ENCODE data around the gene CNGB1. TPM values are rescaled to one million over a fixed set of nuclear protein-coding genes. Genes with fewer than 3 reads are reported as not detected.

The CNGB1 gene
- total and polyA plus RNA-seq, 9 donors, result 0.11 TPM; not detected in 8

DNA sequence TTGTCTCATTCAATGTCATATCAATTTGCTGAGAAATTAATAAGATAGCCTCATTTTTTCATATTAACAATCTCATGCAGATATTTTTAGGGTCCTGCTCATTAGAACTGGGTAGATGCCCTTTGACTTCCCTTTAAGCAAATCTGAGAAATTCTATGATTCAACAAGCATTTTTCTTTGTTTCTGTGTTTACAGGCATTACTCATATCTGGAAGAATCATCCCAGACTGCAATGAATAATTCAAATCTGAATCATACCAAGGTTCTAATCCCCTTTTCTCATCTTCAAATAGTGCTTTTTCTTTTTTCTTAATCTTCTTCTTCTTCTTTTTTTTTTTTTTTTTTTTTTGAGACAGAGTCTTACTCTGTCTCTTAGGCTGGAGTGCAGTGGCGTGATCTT lies 99.5 kb downstream of the CNGB1 start:
- H3K27ac ChIP-seq, result no peak overlapping the region
- TF ChIP-seq CTCF (IDR thresholded peaks at IDR 0.05) (no peak), EP300 (IDR thresholded peaks at IDR 0.05) (no peak), POLR2A (IDR thresholded peaks at IDR 0.05) (no peak)
- DNase-seq, result no peak
- no peak overlapping the region for H3K4me3 ChIP-seq
- H3K9me3 ChIP-seq, result no peaks in the 10 kb centered on the region
- no peaks in the 10 kb centered on the region for H3K36me3 ChIP-seq
- intact Hi-C loops (cut with DNase I), result no loop called here
- 67 to 83% (median 82%) methylated on average over 1 of the region's 1 CpG for WGBS, 3 donors
- no peaks in the 10 kb centered on the region for H3K27me3 ChIP-seq
- no peaks in the 10 kb centered on the region for H3K4me1 ChIP-seq (ENCODE audit: insufficient read depth)

DNA sequence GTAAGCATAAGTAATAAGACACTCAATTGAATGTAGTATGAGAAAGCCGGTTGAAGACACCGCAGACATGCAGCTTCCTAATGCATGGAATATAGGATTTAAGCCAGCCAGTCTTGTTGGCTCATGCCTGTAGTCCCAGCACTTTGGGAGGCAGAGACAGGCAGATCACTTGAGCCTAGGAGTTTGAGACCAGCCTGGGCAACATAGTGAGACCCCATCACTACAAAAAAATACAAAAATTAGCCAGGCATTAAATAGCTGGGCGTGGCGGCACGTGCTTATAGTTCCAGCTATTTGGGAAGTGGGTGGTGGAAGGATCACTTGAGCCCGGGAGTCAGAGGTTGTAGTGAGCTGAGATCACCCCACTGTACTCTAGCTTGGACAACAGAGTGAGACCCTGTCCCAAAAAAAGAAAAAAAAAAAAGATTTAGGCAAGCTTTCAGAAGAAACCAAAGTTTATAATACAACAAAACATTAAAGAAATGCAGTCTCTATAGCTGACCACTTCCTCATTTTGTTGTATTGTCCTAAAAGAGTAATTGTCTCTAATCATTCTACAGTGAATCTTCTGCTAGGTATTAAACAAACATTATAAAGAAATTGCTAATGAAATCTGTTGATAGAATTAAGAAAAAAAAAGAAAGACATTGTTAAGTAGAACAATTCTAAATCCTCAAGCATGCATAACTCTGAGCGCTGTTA lies 100.0 kb downstream of the CNGB1 start:
- no peak overlapping the region for H3K27ac ChIP-seq
- intact Hi-C loops (cut with DNase I), result no loop called here
- no peaks in the 10 kb centered on the region for H3K4me1 ChIP-seq (ENCODE audit: insufficient read depth)
- no peaks in the 10 kb centered on the region for H3K27me3 ChIP-seq
- 80 to 90% (median 82%) methylated on average over 7 of the region's 7 CpGs for WGBS, 3 donors
- no peaks in the 10 kb centered on the region for H3K36me3 ChIP-seq
- H3K9me3 ChIP-seq, result no peaks in the 10 kb centered on the region
- H3K4me3 ChIP-seq, result no peak overlapping the region
- DNase-seq, result no peak
- TF ChIP-seq POLR2A (IDR thresholded peaks at IDR 0.05) (no peak), EP300 (IDR thresholded peaks at IDR 0.05) (no peak), CTCF (IDR thresholded peaks at IDR 0.05) (no peak)

DNA sequence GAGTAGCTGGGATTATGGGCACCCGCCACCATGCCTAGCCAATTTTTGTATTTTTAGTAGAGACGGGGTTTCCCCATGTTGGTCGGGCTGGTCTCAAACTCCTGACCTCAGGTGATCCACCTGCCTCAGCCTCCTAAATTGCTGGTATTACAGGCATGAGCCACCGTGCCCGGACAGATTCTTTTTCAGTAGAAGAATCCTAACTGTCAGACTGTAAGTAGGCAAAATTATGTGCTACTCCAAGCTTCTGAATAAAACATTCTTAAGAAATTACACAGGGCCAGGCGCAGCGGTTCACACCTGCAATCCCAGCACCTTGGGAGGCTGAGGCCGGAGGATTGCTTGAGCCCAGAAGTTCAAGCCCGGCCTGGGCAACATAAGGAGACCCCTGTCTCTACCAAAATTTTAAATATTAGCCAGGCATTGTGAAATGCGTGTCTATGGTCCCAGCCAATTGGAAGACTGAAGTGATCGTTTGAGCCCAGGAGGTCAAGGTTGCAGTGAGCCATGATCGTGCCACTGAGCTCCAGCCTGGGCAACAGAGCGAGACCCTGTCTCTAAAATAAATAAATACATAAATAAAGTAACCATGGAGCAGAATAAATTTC lies 101.9 kb downstream of the CNGB1 start:
- no peaks in the 10 kb centered on the region for H3K9me3 ChIP-seq
- H3K27ac ChIP-seq, result no peak overlapping the region
- TF ChIP-seq EP300 (IDR thresholded peaks at IDR 0.05), result no peak
- TF ChIP-seq POLR2A (IDR thresholded peaks at IDR 0.05), result no peak
- TF ChIP-seq CTCF (IDR thresholded peaks at IDR 0.05), result no peak
- no peak for DNase-seq
- no peak overlapping the region for H3K4me3 ChIP-seq
- WGBS, 3 donors, result 87 to 93% (median 91%) methylated on average over 13 of the region's 13 CpGs
- H3K27me3 ChIP-seq, result no peaks in the 10 kb centered on the region
- H3K36me3 ChIP-seq, result no peaks in the 10 kb centered on the region
- intact Hi-C loops (cut with DNase I), result loop anchor here in 2 of 4 donors (10.0 kb wide), 2 partner anchors 114 to 294 kb away; no protein-coding TSS in a partner anchor
- no peaks in the 10 kb centered on the region for H3K4me1 ChIP-seq (ENCODE audit: insufficient read depth)

DNA sequence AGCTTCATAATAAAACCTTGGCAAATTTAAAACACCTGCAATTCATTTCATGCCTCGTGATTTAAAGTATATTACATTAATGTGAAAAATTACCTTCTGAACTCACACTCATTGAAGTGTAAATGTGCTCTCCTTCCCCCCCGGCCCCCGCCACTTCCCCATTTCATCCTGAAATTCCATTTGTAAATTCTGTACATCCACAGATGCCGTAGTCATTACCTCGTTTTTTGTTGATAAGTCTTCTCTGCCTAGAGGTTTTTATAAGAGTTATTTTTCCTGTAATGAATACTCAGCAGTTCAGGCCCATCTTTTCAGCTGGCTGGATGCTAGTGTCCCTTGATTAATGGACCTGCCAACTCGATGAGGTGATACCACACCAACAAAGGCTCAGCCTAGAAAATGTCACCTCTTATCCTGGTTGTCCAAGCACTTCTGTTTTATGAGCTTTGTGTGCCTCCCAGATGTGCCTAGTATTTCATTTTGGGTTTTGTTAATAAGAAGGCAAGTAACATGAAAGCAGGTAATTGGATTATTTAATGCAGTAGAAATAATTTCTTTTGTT lies 103.8 kb downstream of the CNGB1 start:
- 40 to 42% (median 41%) methylated on average over 6 of the region's 6 CpGs for WGBS, 3 donors
- intact Hi-C loops (cut with DNase I), result loop anchor here in 2 of 4 donors (10.0 kb wide), 2 partner anchors 112 to 292 kb away; no protein-coding TSS in a partner anchor

More for the DNA sequence above, 103.8 kb downstream of the CNGB1 start:
- TF ChIP-seq POLR2A (IDR thresholded peaks at IDR 0.05) (no peak), CTCF (IDR thresholded peaks at IDR 0.05) (no peak), EP300 (IDR thresholded peaks at IDR 0.05) (no peak)
- Histone ChIP-seq H3K4me1 (ENCODE audit: insufficient read depth) (no peaks in the 10 kb centered on the region), H3K36me3 (no peaks in the 10 kb centered on the region), H3K27me3 (no peaks in the 10 kb centered on the region), H3K27ac (no peak overlapping the region), H3K9me3 (no peaks in the 10 kb centered on the region), H3K4me3 (no peak overlapping the region)
- DNase-seq, result no peak

All from ovary (tissue), 9 donors.